ENCODE measurements around the gene ZBTB34. TPM values are rescaled to one million over a fixed set of nuclear protein-coding genes. Genes with fewer than 3 reads are reported as not detected.

The ZBTB34 gene
- total RNA-seq, 1 donor from 2014 or later, result 16.1 TPM

DNA sequence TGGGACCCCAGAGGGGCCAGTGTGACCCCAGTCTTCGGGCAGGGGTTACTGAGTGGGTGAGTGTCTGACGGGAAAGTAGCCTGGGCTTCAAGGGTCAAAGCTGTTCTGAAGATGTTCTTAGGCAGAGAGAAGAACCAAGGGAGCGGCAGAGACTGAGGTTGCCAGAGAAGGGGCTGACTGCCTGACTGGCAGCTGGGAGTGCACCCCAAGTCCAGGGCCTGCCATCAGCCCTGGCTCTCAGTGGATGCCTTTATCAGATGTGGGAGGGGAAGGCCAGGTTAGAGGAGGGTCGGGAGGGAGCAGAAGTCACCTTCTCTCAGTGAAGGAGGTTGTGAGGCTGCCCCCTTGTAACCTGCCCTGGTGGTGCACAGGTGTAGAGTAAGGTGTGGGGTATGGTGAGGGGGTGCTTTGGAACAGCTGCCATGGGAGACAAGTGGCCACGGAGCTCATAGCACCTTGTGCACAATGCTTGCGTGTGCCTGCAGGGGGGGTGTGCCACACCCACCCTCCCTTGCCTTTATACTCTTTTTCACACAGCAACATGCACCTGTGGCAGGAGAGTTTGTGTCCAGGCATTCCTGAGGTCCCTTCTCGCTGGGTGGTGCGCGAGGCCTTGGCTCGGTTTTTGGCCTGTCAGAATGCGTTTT lies 73.0 kb downstream of the ZBTB34 start:
- Mint-ChIP-seq H3K27ac (ENCODE audit: unreplicated experiment) (no peak overlapping the region), H3K36me3 (ENCODE audit: low read depth) (no peaks in the 10 kb centered on the region), H3K27me3 (ENCODE audit: low read depth) (no peaks in the 10 kb centered on the region), H3K4me3 (no peak overlapping the region), H3K9me3 (no peaks in the 10 kb centered on the region), H3K4me1 (peaks cover 5% of the 10 kb centered on the region)
- TF ChIP-seq CTCF (conservative IDR thresholded peaks at IDR 0.05), result no peak
- DNase-seq (ENCODE audit: low read depth, low spot score), result no peak

GRCh38 chr9:126934441-126934840 lies 74.0 kb downstream of the ZBTB34 start:
- Mint-ChIP-seq H3K36me3 (ENCODE audit: low read depth) (no peaks in the 10 kb centered on the region), H3K4me3 (no peak overlapping the region), H3K4me1 (peaks cover 5% of the 10 kb centered on the region), H3K9me3 (no peaks in the 10 kb centered on the region), H3K27me3 (ENCODE audit: low read depth) (no peaks in the 10 kb centered on the region), H3K27ac (ENCODE audit: unreplicated experiment) (no peak overlapping the region)
- no peak for TF ChIP-seq CTCF (conservative IDR thresholded peaks at IDR 0.05)
- no peak for DNase-seq (ENCODE audit: low read depth, low spot score)

Other genes with a start within 250 kb of the ZBTB34 start
- gene LMX1B, start 246.7 kb upstream of the ZBTB34 start, total RNA-seq, result 6.9 and 10.5 TPM in 2 replicates
- 14.5 and 23.0 TPM in 2 replicates for gene ZBTB43, start 55.6 kb upstream of the ZBTB34 start, total RNA-seq
- 10.8 and 11.7 TPM in 2 replicates for gene RALGPS1, start 54.1 kb downstream of the ZBTB34 start, total RNA-seq